IPS-18a (cell line): ENCODE measurements around the gene ESYT3.

Source experiments
- H3K27ac ChIP-seq: one replicate; pipeline ENCODE4 v1.5.1; 2013; ENCODE audit warnings: low read length
- H3K27me3 ChIP-seq: one replicate; pipeline ENCODE4 v1.6.1; 2013; ENCODE audit warnings: mild to moderate bottlenecking, low read length; ENCODE audit not compliant: control insufficient read depth, insufficient read depth
- H3K36me3 ChIP-seq: one replicate; pipeline ENCODE4 v1.6.1; 2013; ENCODE audit warnings: low read depth, low read length; ENCODE audit not compliant: control insufficient read depth
- H3K4me1 ChIP-seq: one replicate; pipeline ENCODE4 v1.6.1; 2013; ENCODE audit warnings: low read depth, low read length; ENCODE audit not compliant: control insufficient read depth
- H3K4me3 ChIP-seq: one replicate; pipeline ENCODE4 v1.5.1; 2013; ENCODE audit warnings: low read length
- H3K9ac ChIP-seq: one replicate; pipeline ENCODE4 v1.6.1; 2013; ENCODE audit warnings: mild to moderate bottlenecking, low read length, moderate library complexity
- H3K9me3 ChIP-seq: one replicate; pipeline ENCODE4 v1.6.1; 2013; ENCODE audit warnings: low read depth, low read length; ENCODE audit not compliant: control insufficient read depth

The ESYT3 gene

DNA sequence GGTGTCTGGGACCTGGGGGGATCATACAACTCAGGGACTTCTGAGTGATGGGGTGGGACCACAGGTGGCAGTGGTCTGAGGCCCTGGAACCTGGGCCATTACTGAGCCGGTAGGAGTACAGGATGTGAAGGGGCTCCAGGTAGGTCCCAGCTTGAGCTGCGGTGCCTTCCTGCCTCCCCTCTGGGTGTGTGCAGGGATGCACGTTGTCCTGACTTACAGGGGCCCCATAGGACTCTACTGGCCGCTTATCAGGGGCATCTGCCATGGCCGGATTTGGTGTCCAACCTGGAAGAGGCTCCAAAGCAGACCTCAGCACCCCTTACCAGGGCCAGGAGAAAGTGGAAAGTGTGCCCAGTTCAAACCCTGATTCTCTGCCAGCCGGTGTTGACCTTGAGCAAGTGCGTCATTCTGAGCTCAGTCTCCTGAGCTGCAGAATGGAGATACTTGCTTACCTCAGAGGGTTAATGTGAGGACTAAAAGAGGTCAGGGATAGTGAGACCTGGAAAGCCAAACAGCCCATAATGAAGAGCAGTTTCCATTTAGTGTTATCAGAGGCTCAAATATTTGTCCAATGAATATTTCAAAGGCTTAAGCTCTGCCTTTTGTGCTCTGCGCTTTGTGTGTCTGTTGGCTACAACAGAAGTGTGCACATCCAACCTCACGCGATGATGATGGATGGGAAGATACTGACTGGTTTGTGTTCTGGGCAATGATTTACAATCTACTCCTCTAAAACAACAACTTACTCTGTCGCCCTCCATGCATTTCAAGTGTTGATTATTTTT, 35.4 kb upstream of the ESYT3 start:
- H3K27ac ChIP-seq = no peak overlapping the region
- H3K9ac ChIP-seq = no peak overlapping the region
- H3K27me3 ChIP-seq = no peaks in the 10 kb centered on the region
- no peak overlapping the region for H3K4me3 ChIP-seq
- H3K36me3 ChIP-seq = no peaks in the 10 kb centered on the region
- H3K9me3 ChIP-seq = no peaks in the 10 kb centered on the region
- H3K4me1 ChIP-seq = peaks cover 17% of the 10 kb centered on the region

DNA sequence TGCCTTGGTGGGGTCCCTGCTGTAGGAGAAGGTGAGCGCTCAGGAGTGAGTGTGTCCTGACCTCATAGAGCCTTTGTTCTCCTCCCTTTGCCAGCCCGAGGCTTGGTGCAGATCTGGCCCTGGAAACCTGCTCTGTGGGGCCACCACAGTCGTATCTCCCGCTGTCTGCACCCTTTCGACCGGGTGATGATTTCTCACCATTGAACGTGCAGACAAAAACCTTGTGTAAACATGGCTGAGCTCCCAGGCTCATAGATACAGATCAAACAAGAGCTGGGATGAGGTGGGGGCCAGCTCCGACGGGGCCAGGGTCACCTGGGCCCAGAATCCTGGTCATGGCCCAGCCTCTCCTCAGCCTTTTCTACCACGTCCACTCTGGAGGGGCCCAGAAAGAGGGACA, 34.6 kb upstream of the ESYT3 start:
- Histone ChIP-seq H3K9ac (no peak overlapping the region), H3K27ac (no peak overlapping the region)

DNA sequence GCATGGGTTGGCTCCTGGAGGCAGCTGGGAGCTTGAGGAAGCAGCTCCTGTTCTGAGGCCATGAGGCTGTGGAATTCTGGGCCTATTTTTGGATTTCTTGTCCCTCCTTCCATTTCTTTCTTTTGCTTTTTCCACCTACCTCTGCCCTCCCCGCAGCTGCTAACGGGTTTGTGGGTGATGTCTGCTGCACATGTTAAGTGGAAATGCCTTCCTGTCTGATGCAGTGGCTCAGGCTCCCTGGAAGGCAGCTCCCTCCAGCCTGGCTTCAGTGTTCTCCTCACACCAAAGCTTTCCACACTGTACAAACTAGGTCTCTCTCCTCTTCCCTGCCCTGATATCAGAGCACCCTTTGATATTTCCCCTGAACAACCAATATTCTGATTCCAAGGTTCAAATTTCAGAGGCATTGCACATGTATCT, 33.8 kb upstream of the ESYT3 start:
- H3K36me3 ChIP-seq = no peaks in the 10 kb centered on the region
- peaks cover 17% of the 10 kb centered on the region for H3K4me1 ChIP-seq
- H3K9ac ChIP-seq = no peak overlapping the region
- H3K4me3 ChIP-seq = no peak overlapping the region
- no peak overlapping the region for H3K27ac ChIP-seq
- no peaks in the 10 kb centered on the region for H3K27me3 ChIP-seq
- H3K9me3 ChIP-seq = no peaks in the 10 kb centered on the region

More for the DNA sequence above, 34.6 kb upstream of the ESYT3 start:
- H3K27me3 ChIP-seq = no peaks in the 10 kb centered on the region
- no peak overlapping the region for H3K4me3 ChIP-seq
- H3K9me3 ChIP-seq = no peaks in the 10 kb centered on the region
- peaks cover 17% of the 10 kb centered on the region for H3K4me1 ChIP-seq
- no peaks in the 10 kb centered on the region for H3K36me3 ChIP-seq

DNA sequence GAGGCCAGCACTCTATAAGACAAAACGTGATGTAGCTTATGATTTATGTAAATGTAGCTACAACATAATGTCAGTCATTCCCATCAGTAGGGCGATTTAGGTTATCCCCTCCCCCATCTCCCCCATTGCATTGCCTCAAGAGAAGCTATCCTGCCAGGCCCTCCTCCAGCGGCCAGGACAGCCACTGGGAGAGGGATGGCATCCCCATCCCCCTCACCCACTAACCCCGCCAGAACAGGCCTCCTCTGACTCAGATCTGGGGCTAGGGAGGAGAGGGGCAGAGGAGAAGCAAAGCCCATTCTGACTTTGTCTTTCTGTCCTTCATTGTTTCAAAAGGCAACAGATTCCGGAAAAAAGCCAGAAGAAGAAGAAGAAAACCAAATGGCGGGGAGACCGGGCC, 32.6 kb upstream of the ESYT3 start:
- H3K4me1 ChIP-seq = peaks cover 11% of the 10 kb centered on the region
- no peak overlapping the region for H3K9ac ChIP-seq

DNA sequence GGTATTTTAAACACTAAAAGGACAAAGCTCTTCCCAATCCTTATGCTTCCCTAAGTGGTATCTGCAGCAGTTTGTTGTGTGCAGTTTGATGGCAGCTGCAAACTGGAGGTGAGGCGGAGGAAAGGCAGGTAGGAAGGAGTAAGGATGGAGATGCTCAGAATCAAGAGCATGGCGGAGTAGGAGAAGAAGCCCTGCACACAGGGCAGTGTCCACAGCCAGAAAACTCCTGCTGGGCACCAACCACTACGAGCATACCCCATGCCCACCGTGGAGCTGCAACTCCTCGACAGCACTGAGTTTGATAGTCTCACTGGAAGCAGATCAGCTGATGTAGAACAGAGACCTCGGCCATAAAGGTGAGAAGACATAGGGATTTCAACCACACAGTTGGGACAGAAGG, 30.3 kb upstream of the ESYT3 start:
- Histone ChIP-seq H3K36me3 (no peaks in the 10 kb centered on the region), H3K9ac (no peak overlapping the region), H3K4me3 (no peak overlapping the region), H3K27me3 (no peaks in the 10 kb centered on the region), H3K9me3 (no peaks in the 10 kb centered on the region), H3K4me1 (peaks cover 26% of the 10 kb centered on the region), H3K27ac (no peak overlapping the region)

More for the DNA sequence above, 32.6 kb upstream of the ESYT3 start:
- no peak overlapping the region for H3K27ac ChIP-seq
- H3K36me3 ChIP-seq = no peaks in the 10 kb centered on the region
- no peaks in the 10 kb centered on the region for H3K27me3 ChIP-seq
- H3K4me3 ChIP-seq = no peak overlapping the region
- H3K9me3 ChIP-seq = no peaks in the 10 kb centered on the region

DNA sequence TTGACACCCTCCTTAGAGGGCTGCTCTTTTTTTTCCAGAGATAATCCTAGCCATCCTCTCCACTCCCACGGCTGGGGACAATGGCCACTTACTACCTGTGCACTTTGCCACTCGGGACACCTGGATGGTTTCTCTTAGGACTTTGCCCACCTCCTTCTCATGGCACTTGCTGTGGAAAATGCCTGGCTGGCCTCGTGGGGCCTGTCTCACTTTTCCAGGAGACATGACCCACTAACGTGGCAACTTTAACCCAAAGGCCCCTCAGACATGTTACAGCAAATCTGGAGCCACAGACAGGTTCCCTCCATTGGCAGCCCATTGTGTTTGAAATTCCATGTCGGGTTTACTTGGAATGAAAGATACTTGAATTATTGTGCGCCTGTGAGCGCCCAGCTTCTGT, 29.4 kb upstream of the ESYT3 start:
- Histone ChIP-seq H3K36me3 (no peaks in the 10 kb centered on the region), H3K4me3 (no peak overlapping the region), H3K27me3 (no peaks in the 10 kb centered on the region), H3K9me3 (no peaks in the 10 kb centered on the region), H3K27ac (no peak overlapping the region), H3K9ac (no peak overlapping the region), H3K4me1 (peaks cover 29% of the 10 kb centered on the region)

DNA sequence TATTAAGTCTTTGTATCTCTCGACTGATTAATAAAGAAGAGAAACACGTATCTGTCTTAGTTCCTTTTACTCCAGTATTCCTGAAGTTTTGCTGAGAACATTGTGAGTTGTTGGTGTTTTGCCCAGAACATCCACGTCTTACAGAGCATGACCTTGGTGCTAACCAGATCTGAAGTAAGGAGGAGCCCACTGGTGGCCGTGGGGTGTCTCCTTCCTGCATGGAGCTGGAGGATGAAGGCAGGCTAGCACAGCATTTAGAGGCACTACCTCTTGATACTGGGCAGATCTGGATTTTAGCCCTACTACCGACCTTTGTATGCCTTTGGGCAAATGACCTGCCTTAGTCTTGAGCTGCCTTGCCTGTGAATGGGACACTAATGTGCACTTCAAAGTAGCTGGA, 28.9 kb upstream of the ESYT3 start:
- H3K27me3 ChIP-seq = no peaks in the 10 kb centered on the region
- H3K9me3 ChIP-seq = no peaks in the 10 kb centered on the region
- H3K9ac ChIP-seq = no peak overlapping the region
- no peaks in the 10 kb centered on the region for H3K36me3 ChIP-seq
- peaks cover 29% of the 10 kb centered on the region for H3K4me1 ChIP-seq
- H3K27ac ChIP-seq = no peak overlapping the region
- no peak overlapping the region for H3K4me3 ChIP-seq

DNA sequence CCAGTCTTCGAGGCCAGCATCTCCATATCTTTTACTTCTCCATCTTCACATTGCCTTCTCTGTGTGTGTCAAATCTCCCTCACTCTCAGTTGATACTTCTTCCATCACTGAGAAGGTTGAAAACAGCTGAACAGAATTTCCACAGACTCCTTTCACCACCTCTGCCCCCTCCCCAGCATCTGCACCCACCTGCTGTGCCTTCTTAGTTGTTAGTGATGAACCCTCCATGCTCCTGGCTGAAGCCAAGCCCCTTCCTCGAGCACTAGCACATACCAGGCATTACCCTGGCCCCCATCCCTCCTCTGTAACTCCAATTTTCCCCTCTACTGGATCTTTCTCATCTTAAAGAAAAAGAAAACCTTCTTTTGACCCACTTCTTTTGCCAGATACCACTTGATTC, 27.8 kb upstream of the ESYT3 start:
- H3K27me3 ChIP-seq = no peaks in the 10 kb centered on the region
- H3K4me1 ChIP-seq = peaks cover 29% of the 10 kb centered on the region
- no peaks in the 10 kb centered on the region for H3K9me3 ChIP-seq
- H3K36me3 ChIP-seq = no peaks in the 10 kb centered on the region
- H3K4me3 ChIP-seq = no peak overlapping the region
- H3K9ac ChIP-seq = no peak overlapping the region
- no peak overlapping the region for H3K27ac ChIP-seq

DNA sequence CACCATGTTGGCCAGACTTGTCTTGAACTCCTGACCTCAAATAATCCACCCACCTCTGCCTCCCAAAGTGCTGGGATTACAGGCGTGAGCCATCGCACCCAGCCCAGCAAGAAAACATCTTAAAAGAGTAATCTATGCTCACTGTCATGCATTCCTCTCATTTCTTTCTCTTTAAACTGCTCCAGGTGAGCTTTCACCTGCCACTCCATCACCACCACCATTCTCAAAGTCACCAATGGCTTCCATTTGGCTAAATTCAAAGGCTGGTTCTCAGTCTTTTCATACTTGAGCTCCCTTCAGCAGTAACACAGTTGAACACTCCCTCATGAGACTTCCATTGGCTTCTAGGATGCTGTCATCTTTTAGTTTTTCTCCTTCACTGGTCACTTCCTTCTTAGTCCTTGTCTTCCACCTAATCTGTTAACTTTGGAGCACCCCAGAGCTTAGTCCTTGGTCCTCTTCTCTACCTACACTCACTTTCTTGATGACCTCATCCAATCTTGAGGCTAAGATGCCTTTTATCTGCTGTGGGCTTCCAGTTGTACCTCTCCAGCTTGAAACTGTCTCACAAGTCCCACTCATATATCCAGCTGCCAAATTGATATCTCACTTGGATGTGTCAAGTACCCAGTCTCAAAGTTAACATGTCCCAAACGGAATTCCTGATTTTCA, 27.0 kb upstream of the ESYT3 start:
- H3K4me1 ChIP-seq = peaks cover 24% of the 10 kb centered on the region
- H3K27ac ChIP-seq = no peak overlapping the region
- H3K27me3 ChIP-seq = no peaks in the 10 kb centered on the region
- no peaks in the 10 kb centered on the region for H3K9me3 ChIP-seq
- no peaks in the 10 kb centered on the region for H3K36me3 ChIP-seq
- no peak overlapping the region for H3K4me3 ChIP-seq
- H3K9ac ChIP-seq = no peak overlapping the region

DNA sequence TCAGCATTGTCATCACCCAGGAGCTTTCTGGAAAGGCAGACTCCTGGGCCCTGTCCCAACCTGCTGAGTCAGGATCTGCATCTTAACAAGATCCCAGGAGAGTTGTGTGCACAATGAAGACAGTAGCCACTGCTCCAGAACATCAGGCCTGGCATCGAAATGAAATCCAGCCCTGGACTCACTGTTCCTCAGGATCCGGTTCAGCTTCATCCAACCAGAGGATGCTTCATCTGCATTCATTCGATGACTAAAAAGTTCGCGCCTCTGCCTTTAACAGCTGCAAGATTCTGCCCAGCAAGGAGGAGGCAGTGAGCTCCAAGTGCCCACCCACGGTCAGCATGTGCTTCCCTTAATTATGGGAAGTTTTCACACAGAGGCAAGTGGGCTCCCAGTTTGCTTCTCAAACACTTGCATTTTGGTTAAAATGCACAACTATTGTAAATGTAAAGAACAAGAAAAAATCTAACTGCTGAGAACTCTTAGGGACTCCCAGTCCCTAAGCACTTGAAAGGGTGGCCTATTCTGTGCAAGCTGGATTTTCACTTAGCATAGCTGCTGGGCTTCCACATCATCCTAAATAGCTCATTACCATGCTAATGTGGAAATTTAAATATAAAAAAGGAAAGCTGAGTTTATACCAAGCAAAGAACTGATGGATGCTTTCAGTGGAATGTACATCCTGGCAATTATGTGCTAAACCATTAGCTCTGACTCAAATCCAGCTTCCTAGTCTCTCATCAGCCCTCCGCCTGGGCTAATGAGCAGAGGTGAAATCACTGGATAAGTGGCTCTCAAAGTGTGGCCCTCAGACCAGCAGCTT, 25.5 kb upstream of the ESYT3 start:
- no peaks in the 10 kb centered on the region for H3K27me3 ChIP-seq
- no peak overlapping the region for H3K9ac ChIP-seq
- no peak overlapping the region for H3K27ac ChIP-seq
- no peaks in the 10 kb centered on the region for H3K36me3 ChIP-seq
- no peak overlapping the region for H3K4me3 ChIP-seq
- H3K9me3 ChIP-seq = no peaks in the 10 kb centered on the region
- H3K4me1 ChIP-seq = peaks cover 20% of the 10 kb centered on the region

DNA sequence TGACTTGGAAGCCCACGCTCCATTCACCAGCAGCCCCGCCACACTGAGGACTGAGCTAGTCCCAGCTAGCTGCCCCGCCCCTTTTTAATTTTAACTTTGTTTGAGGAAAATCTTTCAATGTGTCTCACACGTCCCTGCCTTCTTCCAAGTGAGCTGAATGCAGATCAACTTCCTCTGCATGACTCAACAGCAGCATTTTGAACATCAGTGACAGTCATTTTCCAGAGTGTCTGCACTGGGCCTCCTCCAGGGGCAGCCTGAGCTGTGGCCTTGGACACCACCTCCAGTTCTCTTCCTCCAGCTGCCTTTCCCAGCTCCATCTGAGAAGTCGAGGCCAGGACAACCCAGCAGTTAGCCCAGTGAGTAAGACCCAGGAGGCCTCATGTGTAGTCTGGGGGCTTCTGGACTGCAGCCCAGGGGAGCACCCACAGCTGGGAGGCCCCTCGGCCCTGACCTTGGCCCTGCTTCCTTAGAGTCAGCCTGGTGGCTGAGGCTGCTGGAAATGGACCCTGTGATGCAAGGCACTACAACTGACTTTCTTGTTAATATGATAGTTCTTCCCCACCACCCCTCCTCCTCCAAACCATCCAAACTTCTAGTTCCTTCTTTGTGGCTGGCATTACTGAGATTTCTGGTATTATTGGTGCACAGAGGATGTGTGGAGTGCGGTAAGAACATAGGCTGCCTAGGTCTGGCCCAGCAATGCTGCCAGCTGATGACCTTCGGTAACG, 21.4 kb upstream of the ESYT3 start:
- no peak overlapping the region for H3K27ac ChIP-seq

More for the DNA sequence above, 21.4 kb upstream of the ESYT3 start:
- H3K36me3 ChIP-seq = no peaks in the 10 kb centered on the region
- H3K4me1 ChIP-seq = peaks cover 14% of the 10 kb centered on the region
- H3K27me3 ChIP-seq = no peaks in the 10 kb centered on the region
- no peaks in the 10 kb centered on the region for H3K9me3 ChIP-seq
- H3K9ac ChIP-seq = no peak overlapping the region
- no peak overlapping the region for H3K4me3 ChIP-seq
